Stimulated activated CD4-positive, alpha-beta T cell treated with anti-CD3 and anti-CD28 coated beads, Interleukin-2, amount 100 ng/mL, for 48 hours (primary cell): ENCODE measurements around the gene PRSS1.

Experiments used
- DNase-seq, 2 donors: peaks; one replicate each; pipeline ENCODE4 v3.0.0-alpha.2; 2020

The PRSS1 gene

DNA sequence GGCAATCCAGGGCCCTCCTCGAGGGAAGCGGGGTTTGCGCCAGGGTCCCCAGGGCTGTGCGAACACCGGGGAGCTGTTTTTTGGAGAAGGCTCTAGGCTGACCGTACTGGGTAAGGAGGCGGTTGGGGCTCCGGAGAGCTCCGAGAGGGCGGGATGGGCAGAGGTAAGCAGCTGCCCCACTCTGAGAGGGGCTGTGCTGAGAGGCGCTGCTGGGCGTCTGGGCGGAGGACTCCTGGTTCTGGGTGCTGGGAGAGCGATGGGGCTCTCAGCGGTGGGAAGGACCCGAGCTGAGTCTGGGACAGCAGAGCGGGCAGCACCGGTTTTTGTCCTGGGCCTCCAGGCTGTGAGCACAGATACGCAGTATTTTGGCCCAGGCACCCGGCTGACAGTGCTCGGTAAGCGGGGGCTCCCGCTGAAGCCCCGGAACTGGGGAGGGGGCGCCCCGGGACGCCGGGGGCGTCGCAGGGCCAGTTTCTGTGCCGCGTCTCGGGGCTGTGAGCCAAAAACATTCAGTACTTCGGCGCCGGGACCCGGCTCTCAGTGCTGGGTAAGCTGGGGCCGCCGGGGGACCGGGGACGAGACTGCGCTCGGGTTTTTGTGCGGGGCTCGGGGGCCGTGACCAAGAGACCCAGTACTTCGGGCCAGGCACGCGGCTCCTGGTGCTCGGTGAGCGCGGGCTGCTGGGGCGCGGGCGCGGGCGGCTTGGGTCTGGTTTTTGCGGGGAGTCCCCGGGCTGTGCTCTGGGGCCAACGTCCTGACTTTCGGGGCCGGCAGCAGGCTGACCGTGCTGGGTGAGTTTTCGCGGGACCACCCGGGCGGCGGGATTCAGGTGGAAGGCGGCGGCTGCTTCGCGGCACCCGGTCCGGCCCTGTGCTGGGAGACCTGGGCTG, 47.5 kb downstream of the PRSS1 start:
- no peak for DNase-seq

DNA sequence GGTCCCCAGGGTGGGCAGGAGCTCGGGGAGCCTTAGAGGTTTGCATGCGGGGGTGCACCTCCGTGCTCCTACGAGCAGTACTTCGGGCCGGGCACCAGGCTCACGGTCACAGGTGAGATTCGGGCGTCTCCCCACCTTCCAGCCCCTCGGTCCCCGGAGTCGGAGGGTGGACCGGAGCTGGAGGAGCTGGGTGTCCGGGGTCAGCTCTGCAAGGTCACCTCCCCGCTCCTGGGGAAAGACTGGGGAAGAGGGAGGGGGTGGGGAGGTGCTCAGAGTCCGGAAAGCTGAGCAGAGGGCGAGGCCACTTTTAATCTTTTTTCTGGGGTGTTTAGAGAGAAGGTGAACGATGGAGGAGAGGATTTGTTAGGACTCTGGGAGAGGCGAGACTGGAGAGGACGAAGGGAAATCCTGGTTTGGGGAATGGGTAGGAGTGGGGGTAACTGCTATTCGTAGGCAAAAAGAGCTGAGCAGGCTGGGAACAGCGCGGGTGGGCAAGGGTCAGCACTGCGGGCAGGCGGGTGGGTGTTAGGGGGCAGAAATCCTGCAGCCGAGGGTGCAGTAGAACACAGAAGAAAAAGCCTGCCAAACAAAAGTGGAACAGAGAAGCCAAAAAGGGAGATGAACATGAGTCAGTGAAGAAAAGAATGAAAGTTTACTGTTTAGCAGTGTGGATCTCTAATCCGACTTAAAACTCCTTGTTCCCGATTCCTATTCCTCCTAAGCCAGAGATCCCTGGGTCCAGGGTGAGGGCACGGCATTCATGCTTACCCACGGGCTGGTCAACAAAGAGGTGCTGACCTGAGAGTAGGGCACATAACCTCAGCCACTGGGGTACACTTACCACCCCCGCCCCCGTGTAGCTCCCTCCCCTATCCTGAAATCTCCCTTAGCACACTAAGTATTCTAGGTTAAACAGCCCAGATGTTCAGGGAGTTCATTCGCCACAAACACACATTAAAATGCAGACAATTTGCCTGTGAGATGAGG, 48.4 kb downstream of the PRSS1 start:
- no peak for DNase-seq

DNA sequence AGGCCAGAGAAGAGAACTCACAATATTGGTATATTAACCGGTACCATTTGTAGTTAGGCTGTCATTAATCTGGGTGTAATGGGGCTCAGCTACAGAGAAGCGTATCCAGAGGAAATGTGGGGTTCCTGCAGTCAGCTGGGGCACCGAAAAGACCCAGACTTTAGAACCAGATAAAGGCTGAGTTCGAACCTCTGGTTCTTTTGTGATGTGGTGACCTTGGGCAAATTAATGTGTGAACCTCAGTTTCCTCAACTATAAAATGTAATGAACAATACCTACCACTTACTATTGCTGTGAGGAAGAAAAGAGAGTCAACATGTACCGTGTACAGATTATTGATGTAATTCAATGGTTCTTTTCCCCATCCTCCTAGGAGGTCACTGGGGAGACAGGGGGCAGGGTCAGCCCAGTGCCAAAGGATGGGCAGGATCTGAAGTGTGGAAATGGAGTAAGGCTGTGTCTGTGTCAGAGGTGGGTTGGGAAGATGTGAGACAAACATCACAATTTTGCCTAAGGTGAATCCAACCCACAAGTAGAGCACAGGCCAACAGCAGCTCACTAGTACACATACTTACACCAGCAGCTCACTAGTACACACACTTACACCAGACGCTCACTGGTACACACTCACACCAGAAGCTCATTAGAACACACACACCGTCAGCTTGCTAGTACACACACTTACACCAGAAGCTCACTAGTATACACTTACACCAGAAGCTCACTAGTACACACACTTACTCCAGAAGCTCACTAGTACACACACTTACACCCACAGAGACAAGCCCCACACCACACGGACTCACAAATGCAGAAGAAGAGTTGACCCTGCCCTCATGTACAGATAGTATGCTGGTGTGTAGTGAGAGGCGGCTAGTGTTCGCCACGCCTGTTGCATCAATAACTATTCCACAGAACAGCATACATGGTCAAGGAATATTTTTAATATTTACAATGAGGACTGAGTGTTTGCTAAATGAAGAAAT, 49.5 kb downstream of the PRSS1 start:
- no peak for DNase-seq

DNA sequence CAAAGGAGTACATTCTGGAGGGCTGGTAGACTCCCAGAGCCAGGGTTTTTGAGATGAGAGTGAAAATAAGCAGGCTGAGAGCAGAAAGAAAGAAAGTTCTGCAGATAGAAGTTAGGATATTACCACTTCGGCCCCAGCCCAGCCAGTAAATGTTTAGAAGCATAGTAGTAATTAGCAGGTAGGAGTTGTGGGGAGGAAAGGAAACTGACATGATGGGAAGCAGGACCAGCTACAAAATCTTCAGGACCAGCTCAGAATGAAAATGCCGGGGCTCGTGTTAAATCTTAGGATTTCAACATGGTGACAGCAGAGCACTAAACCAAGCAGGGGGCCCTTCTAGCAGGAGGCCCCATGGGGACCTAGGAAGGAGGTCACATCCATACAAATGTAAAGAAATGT, 50.2 kb downstream of the PRSS1 start:
- no peak for DNase-seq

DNA sequence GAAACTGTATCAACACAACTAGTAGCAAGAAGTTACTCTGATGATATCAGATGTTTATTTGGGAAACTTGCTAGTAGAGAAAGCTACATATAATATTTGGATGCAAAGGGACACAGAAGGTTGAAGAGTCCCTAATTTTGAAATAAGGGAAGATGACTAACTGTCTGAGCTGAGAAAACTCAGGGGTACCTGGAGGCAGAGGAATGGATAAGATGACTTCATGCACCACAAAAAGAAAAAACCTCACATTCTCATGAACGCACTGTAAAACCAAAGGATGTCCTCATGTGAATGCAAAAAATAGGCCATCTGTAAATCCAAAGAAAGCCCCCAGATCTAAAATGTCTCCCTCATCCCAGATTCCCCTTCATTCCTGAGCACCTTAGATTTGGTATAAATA, 50.8 kb downstream of the PRSS1 start:
- no peak for DNase-seq

DNA sequence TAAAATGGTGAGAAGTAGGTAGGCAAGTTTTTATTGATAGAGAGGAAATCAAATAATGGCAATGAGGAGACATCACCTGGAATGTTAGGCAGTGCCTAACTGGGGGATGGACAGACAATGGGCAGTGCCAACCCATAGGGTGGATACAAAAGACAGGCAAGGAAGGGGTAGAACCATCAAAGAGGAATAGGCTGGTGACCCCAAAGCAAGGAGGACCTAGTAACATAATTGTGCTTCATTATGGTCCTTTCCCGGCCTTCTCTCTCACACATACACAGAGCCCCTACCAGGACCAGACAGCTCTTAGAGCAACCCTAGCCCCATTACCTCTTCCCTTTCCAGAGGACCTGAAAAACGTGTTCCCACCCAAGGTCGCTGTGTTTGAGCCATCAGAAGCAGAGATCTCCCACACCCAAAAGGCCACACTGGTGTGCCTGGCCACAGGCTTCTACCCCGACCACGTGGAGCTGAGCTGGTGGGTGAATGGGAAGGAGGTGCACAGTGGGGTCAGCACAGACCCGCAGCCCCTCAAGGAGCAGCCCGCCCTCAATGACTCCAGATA, 51.5 kb downstream of the PRSS1 start:
- no peak for DNase-seq

DNA sequence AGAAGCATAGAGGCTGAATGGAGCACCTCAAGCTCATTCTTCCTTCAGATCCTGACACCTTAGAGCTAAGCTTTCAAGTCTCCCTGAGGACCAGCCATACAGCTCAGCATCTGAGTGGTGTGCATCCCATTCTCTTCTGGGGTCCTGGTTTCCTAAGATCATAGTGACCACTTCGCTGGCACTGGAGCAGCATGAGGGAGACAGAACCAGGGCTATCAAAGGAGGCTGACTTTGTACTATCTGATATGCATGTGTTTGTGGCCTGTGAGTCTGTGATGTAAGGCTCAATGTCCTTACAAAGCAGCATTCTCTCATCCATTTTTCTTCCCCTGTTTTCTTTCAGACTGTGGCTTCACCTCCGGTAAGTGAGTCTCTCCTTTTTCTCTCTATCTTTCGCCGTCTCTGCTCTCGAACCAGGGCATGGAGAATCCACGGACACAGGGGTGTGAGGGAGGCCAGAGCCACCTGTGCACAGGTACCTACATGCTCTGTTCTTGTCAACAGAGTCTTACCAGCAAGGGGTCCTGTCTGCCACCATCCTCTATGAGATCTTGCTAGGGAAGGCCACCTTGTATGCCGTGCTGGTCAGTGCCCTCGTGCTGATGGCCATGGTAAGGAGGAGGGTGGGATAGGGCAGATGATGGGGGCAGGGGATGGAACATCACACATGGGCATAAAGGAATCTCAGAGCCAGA, 52.5 kb downstream of the PRSS1 start:
- DNase-seq = no peak

DNA sequence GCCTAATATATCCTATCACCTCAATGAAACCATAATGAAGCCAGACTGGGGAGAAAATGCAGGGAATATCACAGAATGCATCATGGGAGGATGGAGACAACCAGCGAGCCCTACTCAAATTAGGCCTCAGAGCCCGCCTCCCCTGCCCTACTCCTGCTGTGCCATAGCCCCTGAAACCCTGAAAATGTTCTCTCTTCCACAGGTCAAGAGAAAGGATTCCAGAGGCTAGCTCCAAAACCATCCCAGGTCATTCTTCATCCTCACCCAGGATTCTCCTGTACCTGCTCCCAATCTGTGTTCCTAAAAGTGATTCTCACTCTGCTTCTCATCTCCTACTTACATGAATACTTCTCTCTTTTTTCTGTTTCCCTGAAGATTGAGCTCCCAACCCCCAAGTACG, 53.0 kb downstream of the PRSS1 start:
- no peak for DNase-seq
